ENCODE measurements around the gene SLC16A4. TPM values are rescaled to one million over a fixed set of nuclear protein-coding genes. Genes with fewer than 3 reads are reported as not detected.

Gene SLC16A4
- total RNA-seq, 1 experiment from 2014 or later = 0.28 TPM

- TF ChIP-seq SP1 (CRISPR knock-in tag; conservative IDR thresholded peaks at IDR 0.05) = no peak
- TF ChIP-seq NR3C1 (CRISPR knock-in tag; conservative IDR thresholded peaks at IDR 0.05; ENCODE audit: low read depth) = no peak
- no peak for TF ChIP-seq PRDM15 (CRISPR knock-in tag; IDR thresholded peaks at IDR 0.05)
- no peak for TF ChIP-seq RELA (CRISPR knock-in tag; IDR thresholded peaks at IDR 0.05; ENCODE audit: borderline replicate concordance)
- no peak for TF ChIP-seq ZNF423 (CRISPR knock-in tag; IDR thresholded peaks at IDR 0.05)
- no peak for TF ChIP-seq AFF4 (CRISPR knock-in tag; IDR thresholded peaks at IDR 0.05; ENCODE audit: borderline replicate concordance)
- no peak for TF ChIP-seq NFATC4 (CRISPR knock-in tag; IDR thresholded peaks at IDR 0.05)
- TF ChIP-seq E2F1 (CRISPR knock-in tag; IDR thresholded peaks at IDR 0.05) = no peak
- no peak for TF ChIP-seq MYBL2 (CRISPR knock-in tag; IDR thresholded peaks at IDR 0.05)
- no peak for TF ChIP-seq IRF1 (CRISPR knock-in tag; IDR thresholded peaks at IDR 0.05)
- no peak for TF ChIP-seq MAX (CRISPR knock-in tag; IDR thresholded peaks at IDR 0.05)
- TF ChIP-seq GABPB1 (CRISPR knock-in tag; IDR thresholded peaks at IDR 0.05) = no peak
- TF ChIP-seq FOXP1 (CRISPR knock-in tag; IDR thresholded peaks at IDR 0.05; ENCODE audit: borderline replicate concordance) = no peak
- TF ChIP-seq ZNF512 (CRISPR knock-in tag; IDR thresholded peaks at IDR 0.05; ENCODE audit: borderline replicate concordance) = no peak
- ChIA-PET POLR2A (interaction anchor here (0.6 kb wide), 1 partner anchor 10 kb away, joined by 3 read pairs; no protein-coding TSS in a partner anchor), CTCF (interaction anchor here (0.8 kb wide), 1 partner anchor 14 kb away, joined by 3 read pairs; no protein-coding TSS in a partner anchor)
- no peaks in the 10 kb centered on the region for H3K27me3 Mint-ChIP-seq (ENCODE audit: low read depth)
- H3K36me3 Mint-ChIP-seq = peaks cover 14% of the 10 kb centered on the region
- H3K9me3 Mint-ChIP-seq = peaks cover 18% of the 10 kb centered on the region
- no peak overlapping the region for H3K4me3 Mint-ChIP-seq
- no peak for DNase-seq (ENCODE audit: low spot score)
- no peak overlapping the region for H3K27ac Mint-ChIP-seq
- peaks cover 17% of the 10 kb centered on the region for H3K4me1 Mint-ChIP-seq
- no peak for ATAC-seq
These were observed 29.3 kb upstream of the SLC16A4 start for GRCh38 chr1:110420023-110420662.
